GM13976 (cell line): ENCODE results near the gene CPA3.

ENCODE experiments used
- DNase-seq: peaks from one replicate; pipeline ENCODE4 v3.0.0; 2012; ENCODE audit warnings: low spot score
- in situ Hi-C: fragments of 300-500 bp; cut with MboI; formaldehyde crosslinking; loops from one replicate; pipeline ENCODE4 v1.12.0; 2022; ENCODE audit warnings: low sequenced_read_pairs, mixed read lengths, inconsistent platforms; ENCODE audit not compliant: unreplicated experiment
- TF ChIP-seq, protein P1 (sequence below): IDR thresholded peaks from 2 replicates; pipeline ENCODE4 v1.5.1; 2012; ENCODE audit warnings: borderline replicate concordance, mild to moderate bottlenecking; ENCODE audit not compliant: insufficient read depth; ENCODE audit errors: extremely low read depth, missing control alignments, control extremely low read depth

Gene CPA3

DNA sequence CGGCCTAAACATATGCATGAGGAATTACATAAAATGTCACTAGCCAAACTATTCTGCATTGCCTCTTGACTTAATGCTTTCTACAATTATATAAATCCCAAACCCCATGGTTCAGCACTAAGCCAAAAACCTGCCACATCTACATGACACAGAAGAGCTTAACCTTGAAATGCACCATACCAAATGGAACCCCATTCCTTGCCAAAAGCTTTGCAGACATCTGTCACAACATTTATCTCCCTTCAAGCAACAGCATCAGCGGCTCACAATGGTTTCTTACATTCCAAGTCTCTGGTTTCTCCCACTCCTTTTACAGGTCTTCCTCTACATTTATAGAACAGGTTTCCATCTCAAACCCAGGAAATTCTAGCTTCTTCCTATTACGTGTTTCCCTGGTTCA is 67.9 kb downstream of the CPA3 start:
- in situ Hi-C loops = no loop called here
- DNase-seq = no peak
- TF ChIP-seq, protein P1, sequence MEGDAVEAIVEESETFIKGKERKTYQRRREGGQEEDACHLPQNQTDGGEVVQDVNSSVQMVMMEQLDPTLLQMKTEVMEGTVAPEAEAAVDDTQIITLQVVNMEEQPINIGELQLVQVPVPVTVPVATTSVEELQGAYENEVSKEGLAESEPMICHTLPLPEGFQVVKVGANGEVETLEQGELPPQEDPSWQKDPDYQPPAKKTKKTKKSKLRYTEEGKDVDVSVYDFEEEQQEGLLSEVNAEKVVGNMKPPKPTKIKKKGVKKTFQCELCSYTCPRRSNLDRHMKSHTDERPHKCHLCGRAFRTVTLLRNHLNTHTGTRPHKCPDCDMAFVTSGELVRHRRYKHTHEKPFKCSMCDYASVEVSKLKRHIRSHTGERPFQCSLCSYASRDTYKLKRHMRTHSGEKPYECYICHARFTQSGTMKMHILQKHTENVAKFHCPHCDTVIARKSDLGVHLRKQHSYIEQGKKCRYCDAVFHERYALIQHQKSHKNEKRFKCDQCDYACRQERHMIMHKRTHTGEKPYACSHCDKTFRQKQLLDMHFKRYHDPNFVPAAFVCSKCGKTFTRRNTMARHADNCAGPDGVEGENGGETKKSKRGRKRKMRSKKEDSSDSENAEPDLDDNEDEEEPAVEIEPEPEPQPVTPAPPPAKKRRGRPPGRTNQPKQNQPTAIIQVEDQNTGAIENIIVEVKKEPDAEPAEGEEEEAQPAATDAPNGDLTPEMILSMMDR = no peak

DNA sequence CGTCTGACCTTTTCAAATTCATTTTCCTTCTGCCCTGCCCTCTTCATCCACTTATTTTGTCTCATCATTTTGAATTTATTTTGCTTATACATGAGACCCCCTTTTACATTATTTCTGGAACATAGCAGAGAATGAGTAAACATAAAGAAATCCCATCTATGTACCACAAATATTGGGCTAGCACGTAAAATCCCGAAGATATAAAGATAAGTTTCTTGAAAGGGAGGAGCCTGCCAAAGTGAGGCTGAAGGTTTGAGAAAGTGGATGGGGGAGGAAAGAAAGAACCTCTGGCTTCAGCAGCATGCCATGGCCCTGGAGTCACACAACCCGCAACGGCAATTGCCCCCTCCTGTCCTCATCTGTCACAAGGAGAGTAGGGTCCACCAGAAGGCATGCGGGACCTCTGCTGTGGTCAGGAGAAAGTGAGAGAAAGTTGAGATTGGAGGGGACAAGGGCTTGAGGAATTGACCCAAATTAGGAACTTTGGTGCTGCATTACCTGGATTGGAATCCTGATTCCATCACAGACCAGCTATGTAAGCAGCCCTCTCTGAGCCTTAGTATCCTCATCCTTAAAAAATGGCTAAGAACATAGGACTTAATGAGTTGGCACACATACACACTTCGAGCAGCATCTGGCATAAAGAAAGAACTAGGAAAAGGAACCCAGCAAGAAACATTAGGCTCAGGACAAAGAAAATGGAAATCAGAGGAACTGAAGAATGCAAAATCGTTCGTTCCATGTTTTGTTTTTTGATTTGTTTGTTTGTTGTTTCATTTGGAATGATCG is 72.6 kb downstream of the CPA3 start:
- in situ Hi-C loops = no loop called here
- no peak for DNase-seq
- TF ChIP-seq, protein P1 = no peak

DNA sequence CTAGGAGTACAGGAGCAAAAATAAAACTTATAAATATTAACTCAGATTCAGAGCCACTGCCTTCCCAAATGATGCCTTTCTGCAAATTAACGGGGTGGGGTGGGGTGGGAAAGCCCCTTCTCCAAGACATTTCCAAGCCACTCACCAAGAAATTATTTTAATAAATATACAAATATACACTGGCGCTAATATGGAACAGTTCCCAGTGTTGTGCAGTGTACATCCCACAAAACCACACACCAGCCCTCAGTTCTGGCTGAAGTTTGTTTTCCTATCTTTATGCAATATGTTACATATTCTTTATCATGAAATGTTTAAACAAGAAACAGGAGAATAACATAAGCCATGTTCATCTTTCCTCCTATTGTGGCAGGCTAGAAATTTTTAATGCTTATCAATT is 73.2 kb downstream of the CPA3 start:
- in situ Hi-C loops = no loop called here
- no peak for DNase-seq
- TF ChIP-seq, protein P1 = no peak

DNA sequence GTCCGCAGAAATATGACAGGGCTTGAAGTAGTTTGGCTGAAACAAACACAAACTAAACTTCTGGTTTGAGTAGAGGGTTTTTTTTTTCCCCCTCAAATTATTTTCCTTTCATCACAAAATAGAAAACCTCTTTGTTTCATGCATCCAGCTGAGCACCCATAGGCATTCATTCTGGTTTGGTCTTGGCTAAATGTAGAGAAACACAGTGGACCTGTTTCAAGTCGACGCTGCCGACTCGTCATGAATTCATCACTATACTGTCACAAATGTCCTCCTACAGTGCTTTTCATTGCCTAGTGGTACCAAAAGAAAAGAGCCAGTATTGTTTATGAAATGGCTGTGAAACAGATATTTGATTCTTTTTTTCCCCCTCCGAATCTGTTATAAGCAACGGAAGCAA is 73.8 kb downstream of the CPA3 start:
- in situ Hi-C loops = no loop called here
- TF ChIP-seq, protein P1 = no peak
- DNase-seq = no peak

DNA sequence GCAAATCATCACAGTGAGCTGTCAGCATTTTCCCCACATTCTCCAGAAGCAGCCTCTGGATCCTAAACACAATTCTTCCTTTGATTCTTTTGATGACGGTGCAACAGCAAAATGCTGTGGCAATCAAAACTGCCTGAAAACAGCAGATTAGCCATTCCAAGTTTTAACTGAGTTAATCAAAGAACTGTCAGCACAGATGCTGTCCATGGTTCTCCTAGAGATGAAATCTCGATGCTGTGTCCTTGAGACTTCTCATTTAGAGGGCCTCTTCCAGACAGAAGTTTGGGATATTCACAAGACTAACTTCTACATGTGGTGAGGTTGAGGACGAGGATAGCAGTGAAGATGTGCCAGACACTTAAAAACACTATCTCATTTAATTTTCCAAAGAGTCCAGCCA is 75.9 kb downstream of the CPA3 start:
- TF ChIP-seq, protein P1 = no peak
- in situ Hi-C loops = loop anchor here (10.0 kb wide), 1 partner anchor 76 kb away; the partner anchor contains the start of gene CPA3
- DNase-seq = no peak

DNA sequence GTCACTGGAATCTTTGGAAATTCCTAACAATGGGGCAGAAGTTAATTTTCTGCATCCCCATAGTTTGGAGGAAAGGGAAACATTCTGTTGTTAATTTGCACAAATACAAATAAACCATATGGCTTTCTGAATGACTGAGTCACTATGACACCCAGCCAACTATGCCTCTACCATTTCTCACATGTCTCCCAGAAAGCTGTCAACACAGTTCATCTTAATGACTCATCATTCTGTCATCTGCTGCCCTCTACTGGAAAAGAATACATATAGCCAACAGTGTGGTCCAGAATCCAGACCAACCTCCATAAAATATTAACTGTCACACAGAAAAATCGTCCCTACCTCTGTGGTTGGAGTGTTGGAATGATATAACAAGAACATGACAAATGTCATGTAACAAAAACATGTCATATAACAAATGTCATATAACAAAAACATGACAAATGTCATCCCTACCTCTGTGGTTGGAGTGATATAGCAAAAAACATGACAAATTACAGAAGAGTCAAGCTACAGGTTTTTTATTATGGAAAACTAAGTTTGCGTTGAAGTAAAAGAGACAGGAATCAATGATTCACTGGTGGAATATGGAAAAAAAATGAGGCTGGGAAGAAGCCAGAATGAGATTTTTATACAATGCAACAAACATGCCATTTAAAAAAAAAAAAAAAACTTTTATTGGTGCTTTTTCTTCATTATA is 78.6 kb downstream of the CPA3 start:
- TF ChIP-seq, protein P1 = peak; percentile 58
- in situ Hi-C loops = loop anchor here (10.0 kb wide), 1 partner anchor 79 kb away; the partner anchor contains the start of gene CPA3

More for the DNA sequence above, 78.6 kb downstream of the CPA3 start:
- DNase-seq = peak; percentile 73
